Esophagus squamous epithelium (tissue), 4 donors: Measurements from ENCODE around the gene NFATC3.
"Not testable (repeated sequence)": the region's sequence is repeated elsewhere in the genome, so short reads cannot be mapped to it uniquely, and the experiment has no call there.

Source experiments
- CTCF ChIP-seq, 6 experiments: fragments of 450-650 bp in 4 of 6; fragments of 200-600 bp in 2 of 6; sonication (generic) in 2 of 6; IDR thresholded peaks; one replicate each; pipeline ENCODE4 v1.5.1; 2016 to 2019; ENCODE audit warnings: antibody characterized with exemption in 6 of 6, mild to moderate bottlenecking in 4 of 6, moderate library complexity in 4 of 6
- POLR2A ChIP-seq, 4 donors: fragments of 450-650 bp; IDR thresholded peaks; one replicate each; pipeline ENCODE4 v1.6.1; 2017; ENCODE audit warnings: antibody characterized with exemption in 4 of 4, mild to moderate bottlenecking in 4 of 4, moderate library complexity in 3 of 4

GRCh38 chr16:68107230-68107928 is 22.2 kb downstream of the NFATC3 start:
- TF ChIP-seq CTCF, POLR2A (IDR thresholded peaks at IDR 0.05): not testable (repeated sequence)
